ENCODE data around the gene RD3L. TPM values are rescaled to one million over a fixed set of nuclear protein-coding genes. Genes with fewer than 3 reads are reported as not detected.

The RD3L gene
- not detected in 5 replicates for total RNA-seq (2022; extraction: Qiagen RNA extraction; ENCODE audit: low read depth)

GRCh38 chr14:103941973-103942736, at the start of gene RD3L:
RD3L (minus strand) TSS chr14:103942529; CDS start chr14:103941695, 834 bp downstream.

GRCh38 chr14:103928011-103928890, 14.1 kb downstream of the RD3L start, which contains the start of gene TDRD9:
TDRD9 (plus strand) TSS chr14:103928456; CDS start chr14:103928510, 54 bp downstream.

Other genes starting within 250 kb of the RD3L start
- 27.9 to 32.1 TPM (median 30.1 TPM) in 5 replicates for gene XRCC3, start 227.1 kb downstream of the RD3L start, total RNA-seq (2022; extraction: Qiagen RNA extraction; ENCODE audit: low read depth)
- 29.9 to 39.9 TPM (median 34.5 TPM) in 5 replicates for gene ZFYVE21, start 226.7 kb downstream of the RD3L start, total RNA-seq (2022; extraction: Qiagen RNA extraction; ENCODE audit: low read depth)
- 3.7 to 5.7 TPM (median 4.8 TPM) in 5 replicates for gene PPP1R13B, start 95.0 kb downstream of the RD3L start, total RNA-seq (2022; extraction: Qiagen RNA extraction; ENCODE audit: low read depth)
- gene TDRD9, start 14.1 kb downstream of the RD3L start, total RNA-seq (2022; extraction: Qiagen RNA extraction; ENCODE audit: low read depth), result 0.02 TPM in 1 of 5 replicates, not detected in the others
- gene ASPG, start 143.2 kb upstream of the RD3L start, total RNA-seq (2022; extraction: Qiagen RNA extraction; ENCODE audit: low read depth), result 0.02 TPM in 1 of 5 replicates, not detected in the others
- gene KIF26A, start 196.1 kb upstream of the RD3L start, total RNA-seq (2022; extraction: Qiagen RNA extraction; ENCODE audit: low read depth), result 2.3 to 4.1 TPM (median 3.4 TPM) in 5 replicates

Data from A549 treated with CpdA at 1 μM for 4 hours (cell line).